Erythroblast (primary cell): ENCODE measurements around the gene HDGFL2.

ENCODE experiments used
- GATA1 ChIP-seq: IDR thresholded peaks from 2 replicates; pipeline ENCODE4 v1.6.1; 2011; ENCODE audit warnings: low read depth, mild to moderate bottlenecking, control low read depth, low read length, moderate library complexity
- POLR2A ChIP-seq: IDR thresholded peaks from 2 replicates; pipeline ENCODE4 v1.6.1; 2011; ENCODE audit warnings: mild to moderate bottlenecking, low read length

- TF ChIP-seq POLR2A (no peak), GATA1 (no peak)
Observed at GRCh38 chr19:4443188-4443587, 28.9 kb upstream of the HDGFL2 start.
